ENCODE results near the gene FREM3.

The FREM3 gene

GRCh38 chr4:143539670-143540023, 160.8 kb downstream of the FREM3 start:
- no peak overlapping the region for H3K27ac ChIP-seq (ENCODE audit: low read length)
- peaks cover 99% of the 10 kb centered on the region for H3K36me3 ChIP-seq (ENCODE audit: insufficient read depth, low read length)

GRCh38 chr4:143538979-143539669, 161.4 kb downstream of the FREM3 start:
- Histone ChIP-seq H2AFZ (ENCODE audit: low read depth, low read length) (no peak overlapping the region), H3K27ac (ENCODE audit: low read length) (no peak overlapping the region), H3K36me3 (ENCODE audit: insufficient read depth, low read length) (peaks cover 99% of the 10 kb centered on the region), H3K79me2 (ENCODE audit: insufficient read depth, low read length) (no peaks in the 10 kb centered on the region), H3K9me3 (ENCODE audit: insufficient read depth, low read length, severe bottlenecking) (no peaks in the 10 kb centered on the region), H3K4me1 (ENCODE audit: insufficient read depth, low read length) (no peaks in the 10 kb centered on the region), H3K4me2 (ENCODE audit: insufficient read depth, low read length) (no peak overlapping the region), H4K20me1 (ENCODE audit: insufficient read depth, low read length) (no peaks in the 10 kb centered on the region), H3K9ac (ENCODE audit: low read depth, low read length) (no peak overlapping the region), H3K27me3 (ENCODE audit: insufficient read depth, low read length, poor library complexity) (no peaks in the 10 kb centered on the region), H3K4me3 (ENCODE audit: low read depth in 1 of 2, low read length in 2 of 2) (no peak overlapping the region)
- no peak for DNase-seq
- TF ChIP-seq CTCF (IDR thresholded peaks at IDR 0.05; ENCODE audit: borderline replicate concordance, extremely low read depth, low read length, poor library complexity, severe bottlenecking) (no peak), EZH2 (IDR thresholded peaks at IDR 0.05; ENCODE audit: borderline replicate concordance, low read depth, low read length, severe bottlenecking) (no peak)
- ATAC-seq (ENCODE audit: insufficient read depth, low read depth) = no peak

More at GRCh38 chr4:143539670-143540023, 160.8 kb downstream of the FREM3 start:
- TF ChIP-seq EZH2 (IDR thresholded peaks at IDR 0.05; ENCODE audit: borderline replicate concordance, low read depth, low read length, severe bottlenecking) = no peak
- no peak for TF ChIP-seq CTCF (IDR thresholded peaks at IDR 0.05; ENCODE audit: borderline replicate concordance, extremely low read depth, low read length, poor library complexity, severe bottlenecking)
- ATAC-seq (ENCODE audit: insufficient read depth, low read depth) (no peak), DNase-seq (no peak)
- Histone ChIP-seq H3K4me2 (ENCODE audit: insufficient read depth, low read length) (no peak overlapping the region), H4K20me1 (ENCODE audit: insufficient read depth, low read length) (no peaks in the 10 kb centered on the region), H3K4me1 (ENCODE audit: insufficient read depth, low read length) (no peaks in the 10 kb centered on the region), H3K4me3 (ENCODE audit: low read depth in 1 of 2, low read length in 2 of 2) (no peak overlapping the region), H3K79me2 (ENCODE audit: insufficient read depth, low read length) (no peaks in the 10 kb centered on the region), H3K9me3 (ENCODE audit: insufficient read depth, low read length, severe bottlenecking) (no peaks in the 10 kb centered on the region), H2AFZ (ENCODE audit: low read depth, low read length) (no peak overlapping the region), H3K9ac (ENCODE audit: low read depth, low read length) (no peak overlapping the region), H3K27me3 (ENCODE audit: insufficient read depth, low read length, poor library complexity) (no peaks in the 10 kb centered on the region)

- peaks cover 3% of the 10 kb centered on the region; the same call in 1 of the 2 replicates for H4K20me1 ChIP-seq (ENCODE audit: insufficient read depth, low read length)
- no peak overlapping the region for H3K27ac ChIP-seq (ENCODE audit: low read length)
- H3K36me3 ChIP-seq (ENCODE audit: insufficient read depth, low read length) = peaks cover 97% of the 10 kb centered on the region
- no peak overlapping the region for H3K4me3 ChIP-seq (ENCODE audit: low read depth in 1 of 2, low read length in 2 of 2)
- no peak overlapping the region for H3K9ac ChIP-seq (ENCODE audit: low read depth, low read length)
- TF ChIP-seq CTCF (IDR thresholded peaks at IDR 0.05; ENCODE audit: borderline replicate concordance, extremely low read depth, low read length, poor library complexity, severe bottlenecking) = no peak
- TF ChIP-seq EZH2 (IDR thresholded peaks at IDR 0.05; ENCODE audit: borderline replicate concordance, low read depth, low read length, severe bottlenecking) = no peak
- H3K9me3 ChIP-seq (ENCODE audit: insufficient read depth, low read length, severe bottlenecking) = no peaks in the 10 kb centered on the region
- H2AFZ ChIP-seq (ENCODE audit: low read depth, low read length) = no peak overlapping the region
- no peaks in the 10 kb centered on the region for H3K27me3 ChIP-seq (ENCODE audit: insufficient read depth, low read length, poor library complexity)
- H3K4me1 ChIP-seq (ENCODE audit: insufficient read depth, low read length) = no peaks in the 10 kb centered on the region
- H3K4me2 ChIP-seq (ENCODE audit: insufficient read depth, low read length) = no peak overlapping the region
- DNase-seq (no peak), ATAC-seq (ENCODE audit: insufficient read depth, low read depth) (no peak)
- H3K79me2 ChIP-seq (ENCODE audit: insufficient read depth, low read length) = no peaks in the 10 kb centered on the region
Measured at GRCh38 chr4:143531788-143532491, 168.5 kb downstream of the FREM3 start.

All from DND-41 (cell line).